HL-60/S4 treated with phorbol 12-myristate 13-acetate at 8.2 ng/mL for 4 days and 3 days (cell line): ENCODE data around the gene SIAE.

Source experiments
- in situ Hi-C: fragments of 300-500 bp; cut with MboI; formaldehyde crosslinking; loops from 2 replicates; pipeline ENCODE4 v1.15.0; 2022; ENCODE audit warnings: low sequenced_read_pairs

The SIAE gene

DNA sequence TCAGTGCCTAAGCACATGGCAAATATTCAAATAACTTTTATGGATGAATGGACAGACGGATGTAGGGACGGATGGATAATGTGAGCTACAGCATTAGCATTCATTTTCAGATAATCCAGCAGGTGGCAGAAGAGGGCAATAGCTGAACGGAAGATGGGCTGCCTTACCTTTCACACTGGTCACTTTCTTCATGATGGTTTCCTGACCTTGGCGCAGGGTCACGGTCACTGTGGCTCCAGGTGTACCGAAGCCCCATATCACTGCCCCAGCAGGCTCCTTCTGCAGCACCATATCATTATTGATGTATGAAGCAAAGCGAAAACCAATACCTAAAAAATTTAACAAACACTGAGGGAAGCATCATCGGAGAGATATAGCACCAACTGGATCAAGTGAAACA, 4.3 kb downstream of the SIAE start:
- in situ Hi-C loops, result loop anchor here (25.0 kb wide), 1 partner anchor 168 kb away; no protein-coding TSS in a partner anchor

DNA sequence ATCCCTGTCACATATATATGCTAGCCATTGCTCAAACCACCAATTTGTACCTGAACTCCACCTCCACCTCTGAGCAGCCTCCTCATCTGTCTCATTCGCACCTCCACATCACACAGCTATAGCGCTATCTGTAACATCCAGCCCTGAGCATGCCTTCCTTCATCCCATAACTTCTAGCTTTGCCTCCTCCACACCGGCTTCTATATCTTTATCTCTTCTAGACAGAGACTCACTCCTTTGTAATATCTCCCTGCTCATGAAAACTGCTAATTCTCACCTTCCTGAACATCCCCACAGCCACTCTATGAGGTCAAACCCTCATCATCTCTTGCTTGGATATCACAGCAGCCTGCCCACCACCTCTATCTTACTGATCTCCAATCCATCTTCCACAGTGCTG, 5.9 kb downstream of the SIAE start:
- in situ Hi-C loops, result loop anchor here (25.0 kb wide), 1 partner anchor 170 kb away; no protein-coding TSS in a partner anchor

DNA sequence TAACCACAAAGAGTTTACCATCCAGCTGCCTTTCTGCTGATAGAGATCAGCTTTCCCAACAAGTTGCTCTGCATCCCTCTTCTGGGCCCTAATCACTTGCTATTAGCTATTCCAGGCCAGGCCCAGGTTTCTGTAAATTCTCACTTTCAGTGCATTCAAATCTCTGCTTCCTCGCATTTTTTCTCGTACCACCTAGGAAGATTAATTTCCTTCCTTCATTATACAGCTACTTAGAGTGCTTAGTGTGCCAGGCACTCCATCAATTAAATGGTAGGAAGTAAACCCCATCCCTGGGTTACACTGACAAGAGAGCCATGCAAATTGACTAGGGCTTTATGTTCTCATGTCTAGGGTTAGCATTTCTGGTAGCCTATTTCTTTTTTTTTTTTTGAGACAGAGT, 9.7 kb downstream of the SIAE start:
- in situ Hi-C loops, result loop anchor here (25.0 kb wide), 1 partner anchor 173 kb away; no protein-coding TSS in a partner anchor

DNA sequence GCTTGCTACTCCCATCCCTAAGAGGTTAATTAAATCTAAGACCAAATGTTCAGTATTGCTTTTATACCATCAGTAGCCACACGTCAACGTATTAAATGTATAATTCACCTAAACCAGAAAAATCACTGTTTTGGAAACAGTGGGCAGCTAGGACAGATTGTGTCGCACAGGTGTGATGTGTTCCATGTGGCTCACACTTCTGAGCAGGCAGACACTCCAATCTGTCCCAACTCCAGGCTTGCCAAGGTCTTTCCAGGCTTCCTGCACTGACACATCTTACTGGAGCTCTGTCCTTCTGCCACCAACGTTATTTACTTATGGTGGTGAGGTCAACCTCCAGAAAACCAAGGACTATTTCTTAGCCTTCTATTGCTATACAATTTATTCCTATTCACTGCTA, 11.4 kb downstream of the SIAE start:
- in situ Hi-C loops, result loop anchor here (25.0 kb wide), 1 partner anchor 175 kb away; no protein-coding TSS in a partner anchor

- in situ Hi-C loops, result loop anchor here (25.0 kb wide), 1 partner anchor 176 kb away; no protein-coding TSS in a partner anchor
These were observed 12.0 kb downstream of the SIAE start for GRCh38 chr11:124661553-124661952.

DNA sequence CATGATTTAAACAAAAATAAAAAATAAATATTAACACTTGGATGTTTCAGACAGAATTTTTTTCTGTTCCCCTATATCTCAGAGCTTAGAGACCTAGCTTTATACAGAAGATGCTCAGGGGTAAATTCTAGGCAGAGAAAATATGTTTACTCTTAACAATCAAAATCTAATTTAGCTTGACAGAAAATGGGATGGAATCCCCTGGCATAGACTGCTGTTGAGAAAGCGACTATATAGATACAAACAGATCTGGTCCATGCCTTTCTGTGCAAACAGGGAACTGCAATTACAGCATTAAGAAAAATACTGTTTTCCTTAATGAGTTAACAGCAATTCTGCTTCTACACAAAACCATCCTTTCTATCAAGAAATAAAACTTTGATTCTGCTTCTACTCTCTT, 14.6 kb downstream of the SIAE start:
- in situ Hi-C loops, result loop anchor here (25.0 kb wide), 1 partner anchor 178 kb away; no protein-coding TSS in a partner anchor

DNA sequence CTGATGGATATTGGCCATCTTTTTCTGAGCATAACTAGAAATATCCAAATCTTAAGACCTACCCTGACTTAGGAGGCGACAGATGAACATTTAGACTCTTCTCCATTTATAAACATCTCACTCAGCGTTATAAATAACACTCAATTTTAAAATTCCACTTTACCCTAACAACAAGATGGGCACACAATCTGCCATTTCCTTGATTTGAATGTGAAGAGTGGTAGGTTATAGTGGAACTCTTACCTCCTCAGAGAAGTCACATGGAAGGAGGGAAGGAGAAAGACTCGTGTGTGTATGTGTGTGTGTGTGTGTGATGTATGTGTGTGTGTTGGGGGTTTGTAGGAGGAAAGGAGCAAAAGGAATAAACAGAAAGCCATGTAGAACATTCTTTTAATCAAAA, 15.0 kb downstream of the SIAE start:
- in situ Hi-C loops, result loop anchor here (25.0 kb wide), 1 partner anchor 179 kb away; no protein-coding TSS in a partner anchor

- in situ Hi-C loops, result loop anchor here (25.0 kb wide), 1 partner anchor 179 kb away; no protein-coding TSS in a partner anchor
These were observed 15.6 kb downstream of the SIAE start for GRCh38 chr11:124657904-124658303.

GRCh38 chr11:124656774-124657630, 16.5 kb downstream of the SIAE start:
- in situ Hi-C loops, result loop anchor here (25.0 kb wide), 1 partner anchor 180 kb away; no protein-coding TSS in a partner anchor

- in situ Hi-C loops, result no loop called here
These were observed 24.9 kb downstream of the SIAE start for GRCh38 chr11:124648610-124649009.

DNA sequence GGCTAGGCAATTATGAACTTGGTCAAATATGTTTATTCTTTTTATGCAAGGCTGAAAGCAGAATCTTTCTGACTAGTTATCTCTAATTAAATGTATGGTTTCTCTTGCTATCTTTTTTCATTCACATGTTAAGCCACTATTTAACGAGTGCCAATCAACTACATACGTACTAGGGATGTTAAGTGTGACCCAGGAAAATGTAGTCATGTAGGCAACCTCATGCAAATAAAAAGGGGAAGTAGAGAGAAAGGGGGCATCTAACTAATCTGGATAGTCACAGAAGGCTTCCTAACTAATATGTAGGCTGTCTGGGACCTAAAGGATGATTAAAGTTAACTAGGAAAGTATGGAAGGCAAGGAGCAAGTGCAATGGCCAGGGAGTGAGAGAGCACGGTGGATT, 27.4 kb downstream of the SIAE start:
- in situ Hi-C loops, result no loop called here

DNA sequence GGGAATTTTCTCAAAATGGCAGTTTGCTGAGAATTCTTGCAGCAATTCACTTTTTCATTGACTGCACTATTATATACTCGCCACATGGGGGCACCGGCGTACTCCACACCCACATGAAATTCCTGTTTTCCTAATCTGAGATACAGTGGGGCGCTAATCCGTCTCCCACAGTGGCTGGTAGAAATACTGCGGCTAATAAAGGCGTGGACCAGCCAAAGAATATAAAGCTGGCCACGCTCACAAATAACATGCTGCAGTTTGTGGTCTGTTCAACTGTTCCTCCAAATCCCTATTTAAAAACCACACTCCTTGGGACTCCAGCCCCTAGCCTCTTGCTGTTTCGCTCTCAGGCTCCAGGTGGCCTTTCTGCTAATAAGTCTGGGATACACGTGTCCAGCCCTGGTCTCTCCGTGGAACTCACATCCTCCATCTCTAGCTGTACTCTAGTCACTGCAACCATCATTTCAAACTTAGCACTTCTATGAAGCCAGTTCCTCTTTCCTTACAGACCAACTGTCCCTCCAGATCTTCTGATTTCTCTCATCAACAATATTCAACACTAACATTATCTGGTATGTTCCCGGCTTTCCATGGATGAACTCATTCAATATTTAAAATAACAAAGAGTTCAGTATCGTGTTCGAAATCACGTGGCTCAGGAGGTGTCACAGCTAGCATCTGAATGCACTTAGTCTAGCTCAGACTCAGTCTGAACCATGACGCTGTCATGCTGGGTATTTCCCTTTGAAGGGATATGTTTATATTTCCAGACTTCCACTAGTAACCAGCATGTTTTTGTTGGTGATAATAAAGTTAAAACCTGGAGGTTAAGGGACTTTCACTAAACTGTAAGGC, 28.9 kb downstream of the SIAE start:
- in situ Hi-C loops, result no loop called here

- in situ Hi-C loops, result no loop called here
These were observed 29.7 kb downstream of the SIAE start for GRCh38 chr11:124643605-124644425.

- in situ Hi-C loops, result no loop called here
These were observed 30.4 kb downstream of the SIAE start for GRCh38 chr11:124643042-124643604.

DNA sequence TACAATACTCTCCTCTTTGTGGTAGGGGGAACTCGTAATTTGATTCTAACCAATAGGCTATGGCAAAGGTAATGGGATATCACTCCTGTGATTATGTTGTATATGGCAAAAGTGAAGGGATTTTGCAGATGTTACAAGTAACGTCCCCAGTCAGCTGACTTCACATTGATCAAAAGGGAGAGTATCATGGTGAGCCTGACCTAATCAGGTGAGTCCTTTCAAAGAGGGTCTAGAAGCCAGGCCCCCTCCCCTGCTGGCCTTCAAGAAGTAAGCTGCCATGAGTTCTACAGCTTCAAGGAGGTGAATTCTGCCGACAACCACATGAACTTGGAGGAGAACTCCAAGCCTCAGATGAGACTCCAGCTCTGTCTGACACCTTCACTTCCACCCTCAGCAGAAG, 30.9 kb downstream of the SIAE start:
- in situ Hi-C loops, result no loop called here

DNA sequence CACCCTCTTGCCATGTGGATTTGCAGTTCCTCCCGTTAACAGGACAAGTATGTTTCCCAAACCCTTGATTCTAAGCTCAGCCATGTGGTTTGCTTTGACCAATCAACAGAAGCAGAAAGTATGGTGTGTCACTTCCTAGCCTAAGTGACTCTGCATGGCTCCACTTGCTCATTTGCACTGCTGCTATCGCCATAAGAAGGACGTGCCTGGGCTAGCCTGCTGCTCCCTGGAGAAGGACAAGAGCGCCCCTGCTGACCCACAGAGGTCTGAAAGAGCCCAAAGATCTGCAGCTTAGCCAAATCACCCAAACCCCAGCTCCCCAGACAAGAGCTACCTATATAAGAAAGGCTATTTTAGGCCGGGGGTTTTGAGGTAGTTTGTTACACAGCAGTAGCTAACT, 32.9 kb downstream of the SIAE start:
- in situ Hi-C loops, result no loop called here

DNA sequence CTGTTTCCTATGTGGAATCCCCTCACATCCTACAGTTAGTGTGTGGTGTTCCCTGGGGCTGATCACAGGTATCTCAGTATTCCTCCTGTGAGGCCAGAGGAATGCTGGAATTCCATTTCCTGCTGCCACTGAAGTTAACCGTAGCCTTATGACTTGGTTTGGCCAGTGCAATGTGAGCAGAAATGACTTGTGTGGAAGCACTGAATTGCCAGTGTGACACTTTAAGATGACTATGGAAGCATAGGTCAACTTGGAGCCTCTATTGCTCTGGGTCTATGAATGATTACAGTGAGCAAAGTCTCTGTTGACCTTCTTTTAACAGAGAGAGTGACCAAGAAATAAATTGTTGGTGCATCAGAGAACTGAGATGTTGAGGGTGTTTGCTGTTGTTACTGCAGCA, 34.4 kb downstream of the SIAE start:
- in situ Hi-C loops, result no loop called here

DNA sequence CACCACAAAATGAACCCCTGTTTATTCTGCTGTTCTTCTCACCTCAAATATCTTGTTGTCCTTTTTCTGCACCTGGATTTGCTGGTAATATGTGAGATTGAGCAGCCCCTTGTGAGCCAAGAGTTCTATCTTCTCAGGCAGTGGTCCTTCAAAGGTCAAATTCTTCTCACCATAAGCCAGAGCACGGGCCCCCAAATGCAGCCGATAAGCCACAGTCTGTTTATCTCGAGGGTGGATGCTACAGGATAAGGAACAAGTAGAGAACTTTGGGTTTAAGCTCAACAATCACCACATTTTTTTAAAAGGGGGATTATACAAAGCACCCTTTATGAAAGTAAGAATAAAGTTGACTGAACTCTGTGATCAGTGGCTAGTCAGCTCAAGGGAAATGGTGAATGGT, 35.0 kb downstream of the SIAE start:
- in situ Hi-C loops, result no loop called here

DNA sequence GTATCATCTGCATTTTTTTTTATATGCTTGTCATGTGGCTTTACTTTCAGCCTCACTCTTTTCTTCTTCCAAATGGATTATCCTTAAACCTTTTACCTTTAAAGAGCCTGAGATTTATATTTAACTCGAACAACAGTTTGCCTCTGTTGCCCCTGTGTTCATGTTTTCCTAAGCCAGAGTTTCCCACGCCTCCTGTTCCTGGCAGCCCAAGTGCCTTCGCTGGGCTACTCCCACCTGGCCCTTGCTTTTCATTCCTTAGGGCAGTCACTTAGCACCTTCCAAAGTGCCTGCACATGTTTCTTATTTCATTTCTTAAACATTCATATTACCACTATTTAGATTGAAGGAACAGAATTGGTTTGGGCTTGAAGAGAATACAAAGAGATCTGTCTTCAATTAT, 37.6 kb downstream of the SIAE start:
- in situ Hi-C loops, result no loop called here

GRCh38 chr11:124633355-124633754, 40.2 kb downstream of the SIAE start:
- in situ Hi-C loops, result no loop called here
